ENCODE measurements around the gene TLR7. TPM values are rescaled to one million over a fixed set of nuclear protein-coding genes. Genes with fewer than 3 reads are reported as not detected.

TLR7 gene
- total and polyA plus RNA-seq, 2 of the 4 experiments (the other 2 are of a cell fraction): not detected

DNA sequence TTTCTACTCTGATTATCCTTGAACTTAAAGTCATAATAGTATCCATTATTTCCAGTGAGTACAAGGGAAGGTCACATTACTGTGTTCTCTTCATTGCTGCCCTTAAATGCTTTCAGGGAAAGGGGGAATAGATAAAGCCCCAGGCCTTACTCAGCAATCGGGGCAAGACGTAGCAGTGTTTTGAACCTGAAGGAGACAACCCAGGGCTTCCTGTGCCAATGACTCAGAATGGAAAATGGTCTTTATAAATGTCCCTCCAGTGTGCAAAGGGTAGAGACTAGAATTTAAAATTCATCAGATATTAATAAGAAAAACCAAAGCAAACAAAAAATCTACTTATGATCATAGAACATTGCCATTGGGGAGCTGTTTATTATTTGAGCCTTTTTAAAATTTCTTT is 63.3 kb downstream of the TLR7 start:
- H3K23ac ChIP-seq (ENCODE audit: low read depth, low read length): no peak overlapping the region
- H4K91ac ChIP-seq (ENCODE audit: insufficient read depth, low read depth, low read length): no peak overlapping the region
- no CpG with 5 or more reads among the region's 2 CpGs for WGBS, 2 experiments (ENCODE audit: extremely low coverage in 2 of 2, insufficient read length in 1 of 2)
- H4K8ac ChIP-seq (ENCODE audit: low read depth in 2 of 2, low read length in 2 of 2): no peak overlapping the region
- no peaks in the 10 kb centered on the region for H4K20me1 ChIP-seq (ENCODE audit: insufficient read depth, low read length)
- no peak overlapping the region for H3K4me2 ChIP-seq (ENCODE audit: low read depth, low read length)
- POLR2A ChIA-PET (ENCODE audit: unreplicated experiment): no interaction called here
- no peaks in the 10 kb centered on the region for H3K27me3 ChIP-seq (ENCODE audit: control insufficient read depth, insufficient read depth, low read length)
- ATAC-seq (ENCODE audit: low read depth) (no peak), DNase-seq (no peak)
- in situ Hi-C loops (cut with MboI; ENCODE audit: low sequenced_read_pairs) (no loop called here), dilution Hi-C loops (cut with HindIII; ENCODE audit: low sequenced_read_pairs, unreplicated experiment) (no loop called here), intact Hi-C loops (cut with micrococcal nuclease) (no loop called here)
- H3K36me3 ChIP-seq (ENCODE audit: control insufficient read depth, insufficient read depth, low read length): no peaks in the 10 kb centered on the region
- H3K18ac ChIP-seq (ENCODE audit: low read depth, low read length): no peak overlapping the region
- no peak overlapping the region for H3K27ac ChIP-seq (ENCODE audit: insufficient read depth, low read length)
- H3K4me1 ChIP-seq (ENCODE audit: control insufficient read depth, insufficient read depth, low read length): no peaks in the 10 kb centered on the region
- H3K9me3 ChIP-seq (ENCODE audit: control insufficient read depth, insufficient read depth, low read length): no peaks in the 10 kb centered on the region
- H3K4me3 ChIP-seq (ENCODE audit: insufficient read depth, low read depth, low read length): no peak overlapping the region
- TF ChIP-seq RCOR1 (IDR thresholded peaks at IDR 0.05; ENCODE audit: insufficient replicate concordance, low read length): no peak
- TF ChIP-seq RFX5 (IDR thresholded peaks at IDR 0.05; ENCODE audit: low read depth, low read length): no peak
- no peak for TF ChIP-seq POLR2A (IDR thresholded peaks at IDR 0.05; ENCODE audit: low read depth, low read length)
- TF ChIP-seq, protein P1, sequence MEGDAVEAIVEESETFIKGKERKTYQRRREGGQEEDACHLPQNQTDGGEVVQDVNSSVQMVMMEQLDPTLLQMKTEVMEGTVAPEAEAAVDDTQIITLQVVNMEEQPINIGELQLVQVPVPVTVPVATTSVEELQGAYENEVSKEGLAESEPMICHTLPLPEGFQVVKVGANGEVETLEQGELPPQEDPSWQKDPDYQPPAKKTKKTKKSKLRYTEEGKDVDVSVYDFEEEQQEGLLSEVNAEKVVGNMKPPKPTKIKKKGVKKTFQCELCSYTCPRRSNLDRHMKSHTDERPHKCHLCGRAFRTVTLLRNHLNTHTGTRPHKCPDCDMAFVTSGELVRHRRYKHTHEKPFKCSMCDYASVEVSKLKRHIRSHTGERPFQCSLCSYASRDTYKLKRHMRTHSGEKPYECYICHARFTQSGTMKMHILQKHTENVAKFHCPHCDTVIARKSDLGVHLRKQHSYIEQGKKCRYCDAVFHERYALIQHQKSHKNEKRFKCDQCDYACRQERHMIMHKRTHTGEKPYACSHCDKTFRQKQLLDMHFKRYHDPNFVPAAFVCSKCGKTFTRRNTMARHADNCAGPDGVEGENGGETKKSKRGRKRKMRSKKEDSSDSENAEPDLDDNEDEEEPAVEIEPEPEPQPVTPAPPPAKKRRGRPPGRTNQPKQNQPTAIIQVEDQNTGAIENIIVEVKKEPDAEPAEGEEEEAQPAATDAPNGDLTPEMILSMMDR (conservative IDR thresholded peaks at IDR 0.05; ENCODE audit: low read depth, low read length): no peak
- no peak for TF ChIP-seq RAD21 (IDR thresholded peaks at IDR 0.05; ENCODE audit: low read length)
- H2AFZ ChIP-seq (replicated peaks; ENCODE audit: low read length, poor library complexity): no peak overlapping the region
- H3K14ac ChIP-seq (replicated peaks; ENCODE audit: low read depth, low read length): no peak overlapping the region
- no peak overlapping the region for H4K5ac ChIP-seq (ENCODE audit: low read depth, low read length)
- no peak overlapping the region for H3K56ac ChIP-seq (ENCODE audit: extremely low read depth, insufficient read depth, low read length)
- H2BK20ac ChIP-seq (ENCODE audit: low read depth, low read length): no peak overlapping the region
- H2AK5ac ChIP-seq (ENCODE audit: low read depth, low read length): no peak overlapping the region
- no peak overlapping the region for H2BK15ac ChIP-seq (ENCODE audit: low read depth, low read length)
- no peaks in the 10 kb centered on the region for H3K79me1 ChIP-seq (ENCODE audit: low read depth in 1 of 2, low read length in 2 of 2)
- no peak overlapping the region for H2BK5ac ChIP-seq (ENCODE audit: low read depth, low read length, poor library complexity, severe bottlenecking)
- no peak overlapping the region for H3K9ac ChIP-seq (ENCODE audit: low read depth, low read length)
- BruUV-seq (replicated peaks): no TSS peak
- no peak overlapping the region for H2AK9ac ChIP-seq (replicated peaks; ENCODE audit: low read depth, low read length, poor library complexity)
- CTCF ChIA-PET: no interaction called here
- no peak overlapping the region for H3K4ac ChIP-seq (ENCODE audit: low read depth, low read length)
- H2BK120ac ChIP-seq (ENCODE audit: low read depth, low read length): no peak overlapping the region
- H3K9me1 ChIP-seq (ENCODE audit: insufficient read depth, low read length): no peaks in the 10 kb centered on the region
